Measurements from ENCODE around the gene MERTK. TPM values are rescaled to one million over a fixed set of nuclear protein-coding genes. Genes with fewer than 3 reads are reported as not detected.

Gene MERTK
- total and polyA plus RNA-seq, 2 of the 8 experiments (the other 6 are each of a cell fraction or from before 2014, with no cell fraction given), result 6.5 to 7.0 TPM

DNA sequence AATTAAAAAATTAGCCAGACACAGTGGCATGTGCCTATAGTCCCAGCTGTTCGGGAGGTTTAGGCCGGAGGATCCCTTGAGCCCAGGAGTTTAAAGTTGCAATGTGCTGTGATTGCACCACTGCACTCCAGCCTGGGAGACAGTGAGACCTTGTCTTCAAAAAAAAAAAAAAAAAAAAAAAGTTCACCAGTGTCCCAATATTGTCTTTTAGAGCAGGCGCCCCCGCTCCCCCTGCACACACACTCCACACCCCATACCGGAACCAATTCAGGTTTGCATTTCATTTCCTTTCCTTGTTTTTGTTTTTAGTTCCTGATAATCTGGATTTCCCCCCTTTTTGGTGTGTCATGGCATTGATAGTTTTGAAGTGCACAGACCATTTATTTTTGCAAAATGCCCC, 167.1 kb downstream of the MERTK start:
- H2BK20ac ChIP-seq (ENCODE audit: low read length), result no peak overlapping the region
- H3K23ac ChIP-seq (ENCODE audit: insufficient read length), result no peak overlapping the region
- no peak overlapping the region for H3K27ac ChIP-seq (ENCODE audit: low read depth, low read length)
- H3K27me3 ChIP-seq (replicated peaks in 1 of 4; ENCODE audit: control insufficient read depth in 3 of 4, extremely low read depth in 1 of 4, insufficient read depth in 3 of 4, low read length in 3 of 4), result no peaks in the 10 kb centered on the region
- no peak overlapping the region for H3K18ac ChIP-seq (ENCODE audit: extremely low read depth, low read length)
- no peaks in the 10 kb centered on the region for H3K4me1 ChIP-seq (replicated peaks in 1 of 4; ENCODE audit: control insufficient read depth in 3 of 4, insufficient read depth in 4 of 4, low read length in 3 of 4)
- H2BK15ac ChIP-seq (ENCODE audit: low read length), result no peak overlapping the region
- no peak for DNase-seq (ENCODE audit: low read depth in 1 of 2, low spot score in 2 of 2)
- no peak for FAIRE-seq
- no peak overlapping the region for H3K4me3 ChIP-seq (ENCODE audit: extremely low read depth in 1 of 4, insufficient read depth in 2 of 4, low read depth in 3 of 4, low read length in 4 of 4)
- no peak overlapping the region for H4K5ac ChIP-seq (ENCODE audit: insufficient read length, low read depth, low read length)
- H4K20me1 ChIP-seq (replicated peaks in 1 of 2; ENCODE audit: control insufficient read depth in 1 of 2, insufficient read depth in 2 of 2, low read length in 2 of 2), result no peaks in the 10 kb centered on the region
- ChIA-PET CTCF (ENCODE audit: partially characterized antibody) (interaction anchor here (0.6 kb wide), 1 partner anchor 24 kb away, joined by 3 read pairs; no protein-coding TSS in a partner anchor), POLR2A (ENCODE audit: partially characterized antibody) (no interaction called here)
- no peak overlapping the region for H3K4me2 ChIP-seq (ENCODE audit: insufficient read depth in 1 of 2, low read depth in 2 of 2, low read length in 2 of 2)
- no peaks in the 10 kb centered on the region for H3K79me2 ChIP-seq (ENCODE audit: control insufficient read depth in 1 of 2, insufficient read depth in 2 of 2, low read length in 2 of 2)
- no peak overlapping the region for H4K8ac ChIP-seq (ENCODE audit: extremely low read depth, insufficient read depth, low read length)
- H2BK120ac ChIP-seq (replicated peaks; ENCODE audit: low read depth, low read length), result no peak overlapping the region
- no peaks in the 10 kb centered on the region for H3K79me1 ChIP-seq (ENCODE audit: low read depth, low read length)
- H2AFZ ChIP-seq (ENCODE audit: low read length), result no peak overlapping the region
- no peak overlapping the region for H2BK12ac ChIP-seq (ENCODE audit: low read depth, low read length)
- no peak overlapping the region for H3K56ac ChIP-seq (replicated peaks; ENCODE audit: insufficient read length, low read depth, low read length)
- H3K9me3 ChIP-seq (ENCODE audit: insufficient read depth in 2 of 2, low read depth in 1 of 2, low read length in 1 of 2), result no peaks in the 10 kb centered on the region
- whole genome bisulfite sequencing, 2 experiments (ENCODE audit: extremely low coverage in 1 of 2, insufficient coverage in 1 of 2, insufficient read length in 1 of 2, insufficient replicate concordance in 2 of 2, low coverage in 1 of 2, low lambda C conversion rate in 2 of 2, missing lambda C conversion rate in 1 of 2), result 90% methylated on average over 5 of the region's 5 CpGs; no CpG with 5 or more reads in 1 of the 2 experiments
- no peak overlapping the region for H3K4ac ChIP-seq (replicated peaks; ENCODE audit: insufficient read length, low read depth, low read length)
- H2AK5ac ChIP-seq (ENCODE audit: low read depth, low read length), result no peak overlapping the region
- no peak overlapping the region for H3K9ac ChIP-seq (replicated peaks in 1 of 4; ENCODE audit: extremely low read depth in 1 of 4, low read depth in 3 of 4, low read length in 3 of 4)
- no peak overlapping the region for H3K14ac ChIP-seq (ENCODE audit: insufficient read length)
- H3K23me2 ChIP-seq (ENCODE audit: low read depth, low read length), result no peaks in the 10 kb centered on the region
- H4K91ac ChIP-seq (replicated peaks; ENCODE audit: insufficient read length, low read length), result no peak overlapping the region
- peaks cover 0 to 18% (median 6%) of the 10 kb centered on the region in 4 experiments; a peak in 4 of 8 replicates for H3K36me3 ChIP-seq (ENCODE audit: control insufficient read depth in 2 of 4, insufficient read depth in 4 of 4, low read length in 3 of 4)
- H2BK5ac ChIP-seq (ENCODE audit: low read depth, low read length), result no peak overlapping the region
- TF ChIP-seq SP1 (IDR thresholded peaks at IDR 0.05; ENCODE audit: low read depth, low read length), result no peak
- TF ChIP-seq HDAC6 (IDR thresholded peaks at IDR 0.05; ENCODE audit: low read depth, low read length), result no peak
- TF ChIP-seq ZNF274 (IDR thresholded peaks at IDR 0.05; ENCODE audit: borderline replicate concordance, extremely low read depth, low read length), result no peak
- no peak for TF ChIP-seq SP2 (IDR thresholded peaks at IDR 0.05; ENCODE audit: low read length)
- no peak for TF ChIP-seq GABPA (IDR thresholded peaks at IDR 0.05; ENCODE audit: borderline replicate concordance, insufficient read depth, low read length)
- TF ChIP-seq, protein P1, sequence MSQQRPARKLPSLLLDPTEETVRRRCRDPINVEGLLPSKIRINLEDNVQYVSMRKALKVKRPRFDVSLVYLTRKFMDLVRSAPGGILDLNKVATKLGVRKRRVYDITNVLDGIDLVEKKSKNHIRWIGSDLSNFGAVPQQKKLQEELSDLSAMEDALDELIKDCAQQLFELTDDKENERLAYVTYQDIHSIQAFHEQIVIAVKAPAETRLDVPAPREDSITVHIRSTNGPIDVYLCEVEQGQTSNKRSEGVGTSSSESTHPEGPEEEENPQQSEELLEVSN (IDR thresholded peaks at IDR 0.05), result no peak
- TF ChIP-seq BRCA1 (IDR thresholded peaks at IDR 0.05; ENCODE audit: low read depth, low read length), result no peak
- no peak for TF ChIP-seq JUND (IDR thresholded peaks at IDR 0.05; ENCODE audit: low read length)
- no peak for TF ChIP-seq POLR2AphosphoS5 (IDR thresholded peaks at IDR 0.05; ENCODE audit: low read depth, low read length)
- no peak for TF ChIP-seq CBX5 (IDR thresholded peaks at IDR 0.05; ENCODE audit: low read depth, low read length)
- no peak for TF ChIP-seq POLR2A (IDR thresholded peaks at IDR 0.05; ENCODE audit: control extremely low read depth in 1 of 2, low read depth in 2 of 2, low read length in 2 of 2)
- no peak for TF ChIP-seq EP300 (IDR thresholded peaks at IDR 0.05; ENCODE audit: borderline replicate concordance in 1 of 2, low read depth in 2 of 2, low read length in 2 of 2)
- TF ChIP-seq EGR1 (IDR thresholded peaks at IDR 0.05; ENCODE audit: borderline replicate concordance, low read depth, low read length), result no peak
- no peak for TF ChIP-seq CREB1 (IDR thresholded peaks at IDR 0.05)
- no peak for TF ChIP-seq CTBP2 (IDR thresholded peaks at IDR 0.05; ENCODE audit: borderline replicate concordance, insufficient read depth, insufficient read length, low read length)
- TF ChIP-seq ASH2L (IDR thresholded peaks at IDR 0.05; ENCODE audit: low read length), result no peak

All from H1 (cell line).